SK-N-DZ (cell line): ENCODE measurements around the gene FGD4. TPM values are rescaled to one million over a fixed set of nuclear protein-coding genes. Genes with fewer than 3 reads are reported as not detected.

Experiments
- DNase-seq: peaks from one replicate; pipeline ENCODE4 v3.0.0-alpha.2; 2015; ENCODE audit warnings: low spot score
- polyA plus RNA-seq, 2 experiments: library from polyadenylated mRNA; depleted of rRNA; stranded (reverse); fragments of >200 nt; gene quantifications; 2 replicates each; pipeline ENCODE4 v1.2.3, GENCODE V29; 2014

Gene FGD4
- 4.2 and 5.4 TPM in 2 replicates for polyA plus RNA-seq (2014; cell fraction: cytosol; rRNA removed)
- 3.8 and 5.0 TPM in 2 replicates for polyA plus RNA-seq (2014; cell fraction: nucleus; rRNA removed)

GRCh38 chr12:32399370-32400113, at the start of gene FGD4:
Gene FGD4, plus strand, starts transcription at chr12:32399558.
- peak; percentile 90 for DNase-seq

- DNase-seq: no peak
Measured at GRCh38 chr12:32353540-32353939, 45.8 kb upstream of the FGD4 start.

DNA sequence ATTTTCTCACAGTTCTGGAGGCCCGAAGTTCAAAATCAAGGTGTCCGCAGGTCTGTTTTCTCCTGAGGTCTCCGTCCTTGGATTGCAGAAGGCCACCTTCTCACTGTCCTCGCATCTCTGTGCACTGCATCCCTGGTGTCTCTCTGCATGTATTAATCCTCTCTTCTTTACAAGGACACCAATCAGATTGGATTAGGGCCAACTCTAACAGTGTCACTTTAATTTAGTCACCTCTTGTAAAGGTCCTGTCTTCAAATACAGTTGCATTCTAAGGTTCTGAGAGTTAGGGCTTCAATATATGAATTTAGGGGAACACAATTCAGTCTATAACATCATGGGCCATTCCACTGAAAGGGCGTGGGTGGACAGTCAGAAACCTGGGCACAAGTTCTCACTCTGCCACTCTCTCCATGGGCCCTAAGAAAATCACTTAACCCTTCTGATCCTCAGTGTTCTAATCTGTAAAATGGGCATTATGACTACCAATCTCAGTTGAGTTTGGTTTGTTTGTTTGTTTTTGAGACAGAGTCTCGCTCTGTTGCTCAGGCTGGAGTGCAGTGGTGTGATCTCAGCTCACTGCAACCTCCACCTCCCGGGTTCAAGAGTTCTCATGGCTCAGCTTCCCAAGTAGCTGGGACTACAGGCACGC, 41.6 kb upstream of the FGD4 start:
- no peak for DNase-seq

DNA sequence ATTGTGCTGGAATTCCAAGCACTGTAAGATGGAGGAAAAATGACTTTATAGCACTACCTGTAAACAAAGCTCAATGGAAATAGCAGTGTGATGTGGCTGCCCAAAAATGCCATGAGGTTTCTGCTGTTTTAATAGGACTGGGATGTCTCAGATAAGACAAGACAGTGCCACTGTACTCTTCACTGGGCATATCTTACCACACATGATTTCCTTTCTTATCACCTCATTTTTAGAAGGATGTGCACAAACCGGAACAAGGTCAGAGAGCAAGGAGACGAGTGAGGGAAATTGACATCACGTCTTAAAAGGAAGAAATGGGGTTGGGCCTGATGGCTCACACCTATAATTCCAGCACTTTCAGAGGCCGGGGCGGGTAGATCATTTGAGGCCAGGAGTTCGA, 38.4 kb upstream of the FGD4 start:
- DNase-seq: no peak

- DNase-seq: no peak
Measured at GRCh38 chr12:32362892-32363291, 36.5 kb upstream of the FGD4 start.

DNA sequence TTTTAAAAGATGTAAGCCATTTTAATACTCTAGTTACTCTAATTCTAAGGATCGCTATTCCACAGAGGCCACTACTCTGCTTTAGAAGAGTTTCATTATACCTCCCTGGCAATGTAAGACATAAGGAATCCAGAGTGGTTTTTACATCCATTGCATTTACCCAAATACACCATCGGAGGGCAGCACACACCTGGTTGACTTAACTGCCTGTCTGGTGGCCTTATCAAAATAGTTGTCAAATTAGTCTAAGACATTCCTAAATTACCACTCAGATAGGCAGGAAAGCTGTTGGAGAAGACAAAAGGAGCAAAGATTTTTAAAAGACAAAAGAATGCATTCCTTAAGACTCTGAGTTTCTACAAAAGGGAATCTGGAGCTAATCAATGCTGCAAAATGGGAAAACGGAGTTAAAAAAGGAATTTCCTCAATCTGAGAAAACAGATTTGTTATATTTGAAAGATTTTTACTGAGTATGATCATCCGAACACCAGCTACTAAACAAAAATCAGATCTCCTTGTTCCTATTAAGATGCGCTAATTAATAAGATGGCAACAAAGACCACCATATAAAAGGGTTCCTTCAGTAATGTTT, 33.8 kb upstream of the FGD4 start:
- DNase-seq: peak; percentile 70

- no peak for DNase-seq
Measured at GRCh38 chr12:32366714-32367113, 32.6 kb upstream of the FGD4 start.

GRCh38 chr12:32367381-32367780, 32.0 kb upstream of the FGD4 start:
- no peak for DNase-seq

DNA sequence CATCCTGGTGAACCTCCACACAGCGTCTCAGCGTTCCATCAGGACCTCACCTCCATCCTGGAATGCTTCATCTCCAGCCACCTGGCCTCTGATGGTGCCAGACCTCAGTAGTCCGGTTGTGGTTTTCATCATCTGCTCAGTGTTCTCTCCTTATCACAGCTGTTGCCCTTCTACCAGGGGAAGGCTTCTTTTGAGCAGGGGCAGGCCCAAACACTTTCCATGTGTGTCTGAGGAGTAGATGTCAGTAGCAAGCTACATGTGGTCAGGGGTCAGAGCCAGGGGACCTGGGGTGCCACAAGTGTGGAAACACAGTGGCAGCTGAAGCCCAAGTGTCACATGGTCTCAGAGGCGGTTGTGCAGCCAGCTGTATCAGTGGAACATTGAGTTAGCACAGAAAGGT, 30.2 kb upstream of the FGD4 start:
- DNase-seq: no peak

GRCh38 chr12:32377344-32378055, 21.9 kb upstream of the FGD4 start:
- DNase-seq: no peak

DNA sequence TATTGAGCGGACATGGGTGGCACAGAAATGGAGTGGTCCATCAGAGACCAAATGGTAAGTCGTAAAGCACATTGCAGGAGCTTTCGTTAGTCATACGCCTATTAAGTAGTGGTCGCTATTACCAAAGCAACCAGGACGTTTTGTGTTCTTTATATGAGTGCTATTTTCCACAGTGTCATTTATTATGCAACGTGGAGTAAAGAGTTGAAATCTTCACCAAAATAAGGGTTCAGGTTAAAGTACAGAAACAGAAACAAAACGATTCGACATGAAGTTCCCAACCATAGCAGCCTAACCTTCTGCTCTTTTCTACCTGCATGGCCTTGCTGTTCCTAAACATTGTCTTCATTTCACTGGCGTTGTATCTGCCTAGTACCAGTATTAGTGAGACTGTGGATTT, 20.1 kb upstream of the FGD4 start:
- DNase-seq: no peak

GRCh38 chr12:32379667-32380066, 19.7 kb upstream of the FGD4 start:
- no peak for DNase-seq

DNA sequence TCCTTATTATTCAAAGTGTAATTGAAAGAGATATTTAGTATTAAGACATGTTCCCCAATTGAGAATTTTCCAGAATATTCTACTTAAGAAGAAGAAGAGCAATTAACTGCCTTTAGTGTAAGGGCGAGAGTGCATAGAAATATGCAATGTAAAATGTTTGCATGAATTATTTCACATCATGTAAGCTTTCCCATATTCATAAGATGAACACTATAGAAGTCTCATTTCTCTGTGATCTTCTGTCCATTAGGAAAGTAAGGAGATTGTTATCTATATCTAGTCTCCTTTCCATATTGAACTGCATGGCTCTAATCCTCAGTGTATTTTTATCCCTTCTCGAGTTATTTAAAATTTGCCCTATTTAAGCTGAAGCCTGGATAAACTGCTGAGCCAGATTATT, 17.1 kb upstream of the FGD4 start:
- DNase-seq: no peak

DNA sequence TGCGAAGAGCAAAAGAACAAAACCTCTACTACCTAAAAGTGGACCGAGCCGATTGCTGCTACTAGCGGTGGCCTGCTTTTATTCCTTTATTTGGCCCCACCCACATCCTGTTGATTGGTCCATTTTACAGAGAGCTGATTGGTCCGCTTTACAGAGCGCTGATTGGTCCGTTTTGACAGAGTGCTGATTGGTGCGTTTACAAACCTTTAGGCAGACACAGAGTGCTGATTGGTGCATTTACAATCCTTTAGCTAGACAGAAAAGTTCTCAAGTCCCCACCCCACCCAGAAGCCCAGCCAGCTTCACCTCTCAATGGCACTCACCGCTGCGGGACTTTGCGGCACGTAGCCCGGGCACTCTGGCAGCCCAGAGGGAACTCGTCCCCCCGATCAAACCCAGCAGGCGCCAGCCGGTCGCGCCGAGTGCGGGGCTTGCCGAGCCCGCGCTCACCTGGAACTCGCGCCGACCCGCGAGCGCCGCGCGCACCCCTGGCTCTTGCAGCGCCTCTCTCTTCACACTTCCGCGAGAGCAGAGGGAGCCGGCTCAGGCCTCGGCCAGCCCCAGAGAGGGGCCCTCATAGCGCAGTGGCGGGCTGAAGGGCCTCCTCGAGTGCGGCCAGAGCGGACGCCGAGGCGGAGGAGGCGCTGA, 8.7 kb upstream of the FGD4 start:
- no peak for DNase-seq

DNA sequence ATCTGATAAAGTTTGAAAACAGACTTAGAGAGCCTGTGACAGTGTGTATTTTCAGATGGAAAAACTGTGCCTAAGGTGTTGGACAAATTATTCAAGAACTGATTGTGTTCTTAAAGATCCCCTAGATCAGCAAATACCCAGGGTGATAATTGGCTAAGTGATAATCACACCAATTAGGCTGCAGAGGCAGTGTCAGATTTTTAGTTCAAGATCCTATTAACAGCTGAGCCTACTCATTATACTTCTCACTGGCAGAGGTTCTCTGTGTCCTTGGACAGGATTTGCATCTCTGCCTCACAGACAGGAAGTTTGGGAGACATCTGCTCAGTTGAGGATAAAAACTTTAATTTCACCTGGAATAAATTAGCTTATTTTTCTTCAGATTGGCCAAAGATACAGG, 4.3 kb upstream of the FGD4 start:
- DNase-seq: no peak

GRCh38 chr12:32397696-32398095, 1.7 kb upstream of the FGD4 start:
- no peak for DNase-seq

DNA sequence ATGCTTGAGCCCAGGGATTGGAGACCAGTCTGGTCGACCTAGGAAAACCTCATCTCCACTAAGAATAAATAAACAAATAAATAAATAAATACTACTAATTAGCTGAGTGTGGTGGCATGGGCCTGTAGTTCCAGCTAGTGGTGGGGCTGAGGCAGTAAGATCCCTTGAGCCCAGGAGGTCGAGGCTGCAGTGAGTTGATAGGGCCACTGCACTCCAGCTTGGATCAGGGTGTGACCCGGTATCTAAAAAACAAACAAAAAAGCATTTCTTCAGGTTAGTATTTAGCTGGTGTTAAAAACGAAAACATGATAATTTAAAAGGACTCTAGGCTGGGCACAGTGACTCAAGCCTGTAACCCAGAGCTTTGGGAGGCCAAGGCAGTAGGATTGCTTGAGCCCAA, 1.2 kb upstream of the FGD4 start:
- DNase-seq: no peak

- DNase-seq: no peak
Measured at GRCh38 chr12:32398816-32399369, 465 bp upstream of the FGD4 start.

GRCh38 chr12:32400114-32400672, 835 bp downstream of the FGD4 start:
- no peak for DNase-seq

- DNase-seq: no peak
Measured at GRCh38 chr12:32400866-32401265, 1.5 kb downstream of the FGD4 start.

- DNase-seq: no peak
Measured at GRCh38 chr12:32402170-32402569, 2.8 kb downstream of the FGD4 start.
